GM20000 (cell line): ENCODE data around the gene PSMD14.
"Not testable (repeated sequence)": the region's sequence is repeated elsewhere in the genome, so short reads cannot be mapped to it uniquely, and the experiment has no call there.

Experiments used
- DNase-seq: peaks from one replicate; pipeline ENCODE4 v3.0.0; 2012; ENCODE audit warnings: low spot score
- CTCF ChIP-seq: IDR thresholded peaks from 2 replicates; pipeline ENCODE4 v1.5.1; 2012; ENCODE audit warnings: mild to moderate bottlenecking, control low read depth; ENCODE audit errors: extremely low read depth, missing control alignments

The PSMD14 gene

DNA sequence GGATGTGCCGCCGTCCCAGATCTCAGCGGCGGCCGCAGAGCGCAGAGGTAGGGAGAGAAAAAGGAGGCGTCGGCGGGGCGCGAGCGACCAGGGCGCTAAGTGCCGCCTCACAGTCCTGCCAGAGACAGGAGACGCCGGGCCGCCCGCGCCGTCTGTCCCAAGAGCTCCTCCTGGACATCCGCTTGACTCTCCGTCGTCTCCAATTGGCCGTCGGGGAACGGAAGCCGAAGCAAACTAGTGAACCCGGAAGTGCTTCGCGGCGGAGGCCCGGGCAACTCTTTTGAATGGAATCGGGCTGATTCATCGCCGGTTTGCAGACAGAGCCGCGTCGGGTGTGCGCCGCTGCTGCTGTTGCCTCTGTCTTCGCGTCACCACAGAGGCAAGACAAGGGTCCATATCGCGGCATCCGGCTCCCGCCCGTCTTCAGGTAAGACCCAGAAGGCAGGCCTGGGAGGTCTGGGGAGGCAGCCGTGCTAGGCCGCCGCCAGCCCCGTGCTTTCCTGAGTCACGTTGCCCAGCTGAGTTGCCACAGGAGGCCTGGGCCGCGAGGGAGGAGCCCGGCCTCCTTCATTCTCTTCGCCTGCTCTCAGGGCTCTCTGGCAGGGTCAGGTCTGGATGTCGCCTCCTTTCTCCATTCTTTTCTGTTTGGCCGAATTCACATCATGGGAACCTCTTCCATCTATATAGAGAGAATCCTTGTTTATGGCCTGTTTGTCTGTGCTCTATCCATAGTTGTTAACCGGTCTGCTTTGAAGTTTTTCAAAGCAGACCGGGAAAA, at the start of gene PSMD14:
PSMD14 (plus strand) TSS at position 248 of the 778 bp plus-strand sequence. CDS start 10,401 bp downstream, outside the sequence.
- no peak for TF ChIP-seq CTCF
- DNase-seq, result peak; percentile 83

DNA sequence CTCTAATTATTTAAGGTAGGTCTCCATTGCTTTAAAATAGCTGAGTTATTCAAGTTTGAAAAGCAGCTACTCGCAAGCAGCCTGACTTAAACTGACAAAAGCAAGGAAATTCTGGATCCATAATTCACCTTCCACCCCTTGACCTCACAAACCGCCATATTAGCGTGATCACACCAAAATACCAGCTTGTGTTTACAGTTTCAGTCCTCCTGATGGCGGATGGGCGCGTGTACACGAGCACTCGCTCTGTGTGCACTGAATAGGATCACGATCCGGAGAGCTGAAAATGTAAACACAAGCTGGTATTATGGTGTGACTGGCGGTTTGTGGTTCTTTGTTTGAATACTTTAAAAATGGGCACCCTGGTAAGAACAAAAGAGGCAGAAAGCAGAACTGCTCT, 42.4 kb upstream of the PSMD14 start:
- TF ChIP-seq CTCF, result no peak
- DNase-seq, result no peak

GRCh38 chr2:161269111-161269510, 39.1 kb upstream of the PSMD14 start:
- no peak for DNase-seq
- TF ChIP-seq CTCF, result no peak

GRCh38 chr2:161273038-161273760, 35.0 kb upstream of the PSMD14 start:
- DNase-seq, result peak; percentile 39
- peak; percentile 48 for TF ChIP-seq CTCF

GRCh38 chr2:161278564-161279229, 29.5 kb upstream of the PSMD14 start:
- DNase-seq, result peak; percentile 53

- not testable (repeated sequence) for DNase-seq
These were observed 28.9 kb upstream of the PSMD14 start for GRCh38 chr2:161279230-161279815.

GRCh38 chr2:161280906-161281323, 27.3 kb upstream of the PSMD14 start:
- not testable (repeated sequence) for DNase-seq

GRCh38 chr2:161281615-161282310, 26.5 kb upstream of the PSMD14 start:
- not testable (repeated sequence) for DNase-seq

GRCh38 chr2:161282311-161282644, 25.9 kb upstream of the PSMD14 start:
- not testable (repeated sequence) for DNase-seq

DNA sequence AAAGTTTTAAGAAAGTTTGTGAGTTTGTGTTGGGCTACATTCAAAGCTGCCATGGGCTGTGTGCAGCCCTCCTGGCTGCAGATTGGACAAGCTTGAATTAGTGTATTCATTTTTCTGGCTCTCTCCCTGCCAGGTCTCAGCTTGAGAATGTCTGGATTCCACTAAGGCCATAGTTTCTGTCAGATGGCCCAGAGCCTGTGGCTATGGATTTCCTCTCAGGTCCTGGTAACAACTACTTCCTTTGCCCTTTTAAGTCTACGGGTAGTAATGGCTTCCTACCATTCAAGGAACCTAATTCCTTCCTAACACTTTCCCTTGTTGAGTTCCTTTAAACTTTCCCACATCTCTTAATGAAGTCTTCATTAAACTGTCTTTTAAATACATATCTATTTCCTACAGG, 24.3 kb upstream of the PSMD14 start:
- TF ChIP-seq CTCF, result no peak

More for the DNA sequence above, 24.3 kb upstream of the PSMD14 start:
- DNase-seq, result no peak
